DND-41 (cell line): ENCODE data around the gene SGCE.

ENCODE experiments used
- CTCF ChIP-seq: IDR thresholded peaks from 2 replicates; pipeline ENCODE4 v1.5.1; 2012; ENCODE audit warnings: borderline replicate concordance, low read length, moderate library complexity, mild to moderate bottlenecking; ENCODE audit not compliant: poor library complexity, severe bottlenecking; ENCODE audit errors: extremely low read depth
- EZH2 ChIP-seq: IDR thresholded peaks from 3 replicates; pipeline ENCODE4 v1.6.1; 2012; ENCODE audit warnings: borderline replicate concordance, low read depth, mild to moderate bottlenecking, moderate library complexity, low read length, inconsistent platforms; ENCODE audit not compliant: severe bottlenecking

- no peak for TF ChIP-seq CTCF
- no peak for TF ChIP-seq EZH2
These were observed 96.0 kb downstream of the SGCE start for GRCh38 chr7:94559972-94560371.
